ENCODE measurements around the gene HLA-DMA. TPM values are rescaled to one million over a fixed set of nuclear protein-coding genes. Genes with fewer than 3 reads are reported as not detected.
A peak's percentile ranks its signal among the peaks of the same experiment; 100 is the strongest.

HLA-DMA gene
- total and polyA plus RNA-seq, 12 donors = 8.5 to 269 (median 123) TPM

DNA sequence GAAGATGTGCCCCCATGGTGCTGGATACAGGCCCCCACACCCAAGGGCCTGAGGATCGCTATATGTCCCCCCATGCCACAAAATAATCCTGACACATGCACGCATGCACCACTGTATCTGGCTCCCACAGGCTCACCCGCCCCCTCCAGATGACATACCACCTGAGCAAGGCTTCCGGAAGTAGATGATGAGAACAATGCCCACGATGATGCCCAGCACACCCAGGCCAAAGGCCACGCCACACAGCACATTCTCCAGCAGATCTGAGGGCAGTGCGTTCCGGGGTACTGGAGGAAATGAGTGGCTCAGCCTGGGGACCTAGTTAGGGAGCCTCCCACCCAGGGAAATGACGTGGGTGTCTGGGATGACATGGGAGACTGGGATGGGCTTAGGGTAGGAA lies 3.8 kb downstream of the HLA-DMA start:
- Histone ChIP-seq H3K36me3 (replicated peaks in 1 of 2) (no peaks in the 10 kb centered on the region), H3K27me3 (no peaks in the 10 kb centered on the region), H3K27ac (no peak overlapping the region), H3K9me3 (replicated peaks in 1 of 3) (no peaks in the 10 kb centered on the region), H3K4me3 (no peak overlapping the region), H3K4me1 (replicated peaks in 1 of 2) (peaks cover 0 to 19% of the 10 kb centered on the region in 2 donors)
- TF ChIP-seq, protein P1, sequence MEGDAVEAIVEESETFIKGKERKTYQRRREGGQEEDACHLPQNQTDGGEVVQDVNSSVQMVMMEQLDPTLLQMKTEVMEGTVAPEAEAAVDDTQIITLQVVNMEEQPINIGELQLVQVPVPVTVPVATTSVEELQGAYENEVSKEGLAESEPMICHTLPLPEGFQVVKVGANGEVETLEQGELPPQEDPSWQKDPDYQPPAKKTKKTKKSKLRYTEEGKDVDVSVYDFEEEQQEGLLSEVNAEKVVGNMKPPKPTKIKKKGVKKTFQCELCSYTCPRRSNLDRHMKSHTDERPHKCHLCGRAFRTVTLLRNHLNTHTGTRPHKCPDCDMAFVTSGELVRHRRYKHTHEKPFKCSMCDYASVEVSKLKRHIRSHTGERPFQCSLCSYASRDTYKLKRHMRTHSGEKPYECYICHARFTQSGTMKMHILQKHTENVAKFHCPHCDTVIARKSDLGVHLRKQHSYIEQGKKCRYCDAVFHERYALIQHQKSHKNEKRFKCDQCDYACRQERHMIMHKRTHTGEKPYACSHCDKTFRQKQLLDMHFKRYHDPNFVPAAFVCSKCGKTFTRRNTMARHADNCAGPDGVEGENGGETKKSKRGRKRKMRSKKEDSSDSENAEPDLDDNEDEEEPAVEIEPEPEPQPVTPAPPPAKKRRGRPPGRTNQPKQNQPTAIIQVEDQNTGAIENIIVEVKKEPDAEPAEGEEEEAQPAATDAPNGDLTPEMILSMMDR (IDR thresholded peaks at IDR 0.05) = no peak
- TF ChIP-seq POLR2A (IDR thresholded peaks at IDR 0.05) = no peak
- 83 to 90% (median 87%) methylated on average over 9 of the region's 9 CpGs for WGBS, 4 donors
- DNase-seq = no peak
- intact Hi-C loops (cut with DNase I) = no loop called here

DNA sequence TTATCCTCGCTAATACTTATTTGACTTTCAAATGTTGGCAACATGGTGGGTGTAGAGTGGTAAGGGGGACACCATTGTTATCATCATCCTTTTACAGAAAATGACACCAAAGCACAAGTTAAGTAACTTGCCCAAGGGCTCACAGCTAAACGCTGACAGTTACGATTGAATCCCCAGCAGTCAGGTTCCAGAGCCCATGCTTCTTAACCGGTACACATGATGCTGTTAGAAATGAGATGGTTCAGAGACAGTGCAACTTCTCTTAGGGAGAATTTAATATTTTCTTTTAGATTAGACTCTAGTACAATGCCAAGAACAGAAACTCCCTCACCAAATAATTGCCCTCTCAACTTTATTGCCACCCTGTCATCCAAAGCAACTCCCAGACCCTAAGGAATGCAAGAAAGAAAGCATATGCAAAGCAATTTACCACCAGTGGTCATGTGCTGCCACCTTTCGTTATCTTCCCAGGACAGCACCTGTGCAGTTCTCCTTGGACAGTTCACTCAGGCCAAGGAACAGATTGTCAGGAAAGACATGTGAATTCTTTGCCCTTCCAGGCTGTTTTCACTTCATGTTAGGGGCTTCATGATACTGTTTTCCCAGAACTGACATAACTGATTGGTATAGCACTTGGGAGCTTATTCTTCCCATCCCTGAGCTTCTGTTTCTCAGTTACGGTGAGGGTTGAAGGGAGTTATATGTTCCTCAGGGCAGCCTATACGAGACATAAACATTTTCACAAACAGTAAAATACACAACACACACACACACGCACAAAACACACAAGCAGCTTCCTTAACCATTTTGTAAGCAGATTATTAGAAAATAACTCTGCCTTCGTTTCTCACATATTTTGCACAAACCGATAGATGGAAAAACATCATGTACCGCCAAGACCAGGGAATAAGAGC lies 5.1 kb downstream of the HLA-DMA start:
- peak in 2 of 7 donors; percentile 50 to 61 for DNase-seq
- intact Hi-C loops (cut with DNase I) = no loop called here
- WGBS, 4 donors = 73 to 76% (median 75%) methylated on average over 11 of the region's 11 CpGs
- TF ChIP-seq POLR2A (IDR thresholded peaks at IDR 0.05) = no peak
- TF ChIP-seq, protein P1 (IDR thresholded peaks at IDR 0.05) = peak in 5 of 6 experiments; percentile 29 to 60 (median 48)
- H3K27me3 ChIP-seq = no peaks in the 10 kb centered on the region
- no peaks in the 10 kb centered on the region for H3K36me3 ChIP-seq (replicated peaks in 1 of 2)
- no peaks in the 10 kb centered on the region for H3K9me3 ChIP-seq (replicated peaks in 1 of 3)
- no peak overlapping the region for H3K4me3 ChIP-seq
- peaks cover 0 to 19% of the 10 kb centered on the region in 2 donors for H3K4me1 ChIP-seq (replicated peaks in 1 of 2)
- no peak overlapping the region for H3K27ac ChIP-seq

GRCh38 chr6:32946893-32947292 lies 6.0 kb downstream of the HLA-DMA start:
- Histone ChIP-seq H3K4me1 (replicated peaks in 1 of 2) (peaks cover 0 to 10% of the 10 kb centered on the region in 2 donors), H3K4me3 (no peak overlapping the region), H3K36me3 (replicated peaks in 1 of 2) (no peaks in the 10 kb centered on the region), H3K27ac (no peak overlapping the region), H3K27me3 (no peaks in the 10 kb centered on the region), H3K9me3 (replicated peaks in 1 of 3) (no peaks in the 10 kb centered on the region)
- DNase-seq = no peak
- TF ChIP-seq POLR2A (IDR thresholded peaks at IDR 0.05) = no peak
- TF ChIP-seq, protein P1 (IDR thresholded peaks at IDR 0.05) = no peak
- intact Hi-C loops (cut with DNase I) = no loop called here

DNA sequence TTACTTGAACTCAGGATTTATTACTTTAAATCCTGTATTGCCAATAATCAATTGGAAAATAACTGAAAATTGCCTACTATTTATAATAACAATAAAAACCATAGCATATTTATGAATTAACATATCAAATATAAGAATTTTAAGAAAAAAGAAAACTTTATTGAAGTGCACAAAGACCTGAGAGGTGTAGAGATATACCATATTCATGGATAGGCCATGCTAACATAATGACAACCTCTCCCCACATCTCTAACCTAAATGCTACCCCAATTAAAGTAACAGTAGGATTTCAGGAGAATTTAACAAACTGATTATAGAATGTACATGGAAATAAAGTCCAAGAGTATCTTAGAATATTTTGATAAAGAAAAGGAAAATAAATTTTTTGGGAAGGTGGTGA lies 6.9 kb downstream of the HLA-DMA start:
- Histone ChIP-seq H3K4me1 (replicated peaks in 1 of 2) (peaks cover 6 to 7% of the 10 kb centered on the region in 2 donors), H3K36me3 (replicated peaks in 1 of 2) (no peaks in the 10 kb centered on the region), H3K27me3 (no peaks in the 10 kb centered on the region), H3K9me3 (replicated peaks in 1 of 3) (no peaks in the 10 kb centered on the region), H3K4me3 (no peak overlapping the region), H3K27ac (peak overlapping the region in 1 of 5 donors; percentile 63)
- TF ChIP-seq POLR2A (IDR thresholded peaks at IDR 0.05) = no peak
- TF ChIP-seq, protein P1 (IDR thresholded peaks at IDR 0.05) = no peak
- intact Hi-C loops (cut with DNase I) = no loop called here
- no peak for DNase-seq

All from adrenal gland (tissue), 12 donors.